Keratinocyte (primary cell): ENCODE measurements around the gene STK16. TPM values are rescaled to one million over a fixed set of nuclear protein-coding genes. Genes with fewer than 3 reads are reported as not detected.

Source experiments
- DNase-seq: peaks from one replicate; pipeline ENCODE4 v3.0.0-alpha.2; 2011; ENCODE audit warnings: low read depth, missing footprints, low spot score
- FAIRE-seq: peaks from 2 replicates; lab custom pipeline; 2011; peaks lifted over from hg19 to GRCh38; lab: Jason Lieb, UNC
- H2AFZ ChIP-seq: 2 replicates; pipeline ENCODE4 v1.6.0; 2012; ENCODE audit warnings: low read length, control low read depth, inconsistent platforms; ENCODE audit not compliant: control insufficient read depth
- H3K27ac ChIP-seq: 2 replicates; pipeline ENCODE4 v1.5.1; 2011; ENCODE audit warnings: low read length; ENCODE audit not compliant: control insufficient read depth, insufficient read depth
- H3K27me3 ChIP-seq: 3 replicates; pipeline ENCODE4 v1.6.0; 2011; ENCODE audit warnings: low read length; ENCODE audit not compliant: control insufficient read depth, insufficient read depth; ENCODE audit errors: extremely low read depth
- H3K36me3 ChIP-seq, 2 experiments: 2 replicates in 1 of 2; 3 replicates in 1 of 2; pipeline ENCODE4 v1.5.1; 2011; ENCODE audit warnings: low read length in 2 of 2, mild to moderate bottlenecking in 1 of 2; ENCODE audit not compliant: control insufficient read depth in 2 of 2, insufficient read depth in 2 of 2; ENCODE audit errors: extremely low read depth in 1 of 2
- H3K4me1 ChIP-seq: 3 replicates; pipeline ENCODE4 v1.5.1; 2011; ENCODE audit warnings: low read length; ENCODE audit not compliant: control insufficient read depth, insufficient read depth; ENCODE audit errors: extremely low read depth
- H3K4me2 ChIP-seq: 3 replicates; pipeline ENCODE4 v1.6.0; 2011; ENCODE audit warnings: low read depth, low read length; ENCODE audit not compliant: control insufficient read depth, insufficient read depth; ENCODE audit errors: extremely low read depth
- H3K4me3 ChIP-seq, 3 experiments: fragments of 200-600 bp in 1 of 3; sonication (generic) in 1 of 3; 2 replicates in 2 of 3; 3 replicates in 1 of 3; pipeline ENCODE4 v1.5.1; 2011 to 2016; ENCODE audit warnings: low read length in 3 of 3, mild to moderate bottlenecking in 3 of 3, control low read depth in 2 of 3, inconsistent platforms in 1 of 3, low read depth in 1 of 3, mixed read lengths in 1 of 3, mixed run types in 1 of 3, moderate library complexity in 1 of 3; ENCODE audit not compliant: control insufficient read depth in 2 of 3, insufficient read depth in 2 of 3; ENCODE audit errors: extremely low read depth in 1 of 3
- H3K79me2 ChIP-seq: 2 replicates; pipeline ENCODE4 v1.6.0; 2012; ENCODE audit warnings: low read length; ENCODE audit not compliant: control insufficient read depth, insufficient read depth
- H3K9ac ChIP-seq: 3 replicates; pipeline ENCODE4 v1.6.0; 2011; ENCODE audit warnings: low read length; ENCODE audit not compliant: control insufficient read depth, insufficient read depth; ENCODE audit errors: extremely low read depth
- H3K9me1 ChIP-seq: 3 replicates; pipeline ENCODE4 v1.6.0; 2011; ENCODE audit warnings: low read length; ENCODE audit not compliant: control insufficient read depth, insufficient read depth; ENCODE audit errors: extremely low read depth
- H3K9me3 ChIP-seq: 2 replicates; pipeline ENCODE4 v1.5.1; 2012; ENCODE audit warnings: low read depth, low read length; ENCODE audit not compliant: control insufficient read depth
- H4K20me1 ChIP-seq: 3 replicates; pipeline ENCODE4 v1.6.0; 2011; ENCODE audit warnings: low read length; ENCODE audit not compliant: control insufficient read depth, insufficient read depth; ENCODE audit errors: extremely low read depth
- CTCF ChIP-seq, 3 experiments: IDR thresholded peaks in 1 of 3; conservative IDR thresholded peaks in 1 of 3; optimal IDR thresholded peaks in 1 of 3; 2 replicates in 2 of 3; 3 replicates in 1 of 3; pipeline versions ENCODE3 to v1.5.1; 2011; ENCODE audit warnings: low read length in 3 of 3, mild to moderate bottlenecking in 3 of 3, moderate library complexity in 2 of 3, control low read depth in 1 of 3, inconsistent platforms in 1 of 3; ENCODE audit not compliant: insufficient read depth in 2 of 3; ENCODE audit errors: extremely low read depth in 1 of 3
- EZH2 ChIP-seq: IDR thresholded peaks from one replicate; pipeline ENCODE4 v1.6.1; 2012; ENCODE audit warnings: inconsistent platforms, mild to moderate bottlenecking, low read length, moderate library complexity
- dilution Hi-C: fragments of 300-500 bp; cut with MboI; formaldehyde crosslinking; loops from one replicate; pipeline ENCODE4 v1.7.0; 2020; ENCODE audit warnings: low sequenced_read_pairs; ENCODE audit not compliant: extremely low pct_ligation_motif_present
- polyA plus RNA-seq, 5 experiments: library from polyadenylated mRNA; depleted of rRNA in 3 of 5; stranded (reverse) in 3 of 5; stranded (forward) in 1 of 5; unstranded in 1 of 5; fragments of >200 nt; gene quantifications; 1 replicate in 1 of 5; 2 replicates in 3 of 5; 3 replicates in 1 of 5; pipeline versions ENCODE4 v1.2.1 to v1.2.3, GENCODE V29; 2011 to 2012; ENCODE audit warnings: missing spikeins in 2 of 5, low read depth in 1 of 5, low replicate concordance in 1 of 5

The STK16 gene
- polyA plus RNA-seq, 1 donor (not counting 4 experiments of a cell fraction or from before 2014, with no cell fraction given), result 35.8 TPM

- dilution Hi-C loops, result no loop called here
- Histone ChIP-seq H3K4me1 (peaks cover 13% of the 10 kb centered on the region), H3K9me3 (no peaks in the 10 kb centered on the region), H3K9ac (no peak overlapping the region), H3K36me3 (no peaks in the 10 kb centered on the region), H3K27ac (no peak overlapping the region), H3K79me2 (no peaks in the 10 kb centered on the region), H3K4me2 (no peak overlapping the region), H2AFZ (no peak overlapping the region), H4K20me1 (no peaks in the 10 kb centered on the region), H3K27me3 (no peaks in the 10 kb centered on the region), H3K4me3 (no peak overlapping the region), H3K9me1 (no peaks in the 10 kb centered on the region)
- FAIRE-seq, result no peak
- no peak for TF ChIP-seq CTCF (optimal IDR thresholded peaks at IDR 0.05 in 1 of 3, IDR thresholded peaks at IDR 0.05 in 1 of 3, conservative IDR thresholded peaks at IDR 0.05 in 1 of 3; ENCODE audit: extremely low read depth in 1 of 3, insufficient read depth in 2 of 3, low read length in 3 of 3)
- TF ChIP-seq EZH2, result no peak
- DNase-seq, result no peak
Observed at GRCh38 chr2:219266886-219267285, 21.6 kb downstream of the STK16 start.

GRCh38 chr2:219268294-219268693, 23.0 kb downstream of the STK16 start:
- H3K4me3 ChIP-seq, result no peak overlapping the region
- no peak overlapping the region for H2AFZ ChIP-seq
- DNase-seq (no peak), FAIRE-seq (no peak)
- no peaks in the 10 kb centered on the region for H4K20me1 ChIP-seq
- dilution Hi-C loops, result no loop called here
- no peaks in the 10 kb centered on the region for H3K79me2 ChIP-seq
- no peaks in the 10 kb centered on the region for H3K27me3 ChIP-seq
- TF ChIP-seq CTCF (optimal IDR thresholded peaks at IDR 0.05 in 1 of 3, IDR thresholded peaks at IDR 0.05 in 1 of 3, conservative IDR thresholded peaks at IDR 0.05 in 1 of 3; ENCODE audit: extremely low read depth in 1 of 3, insufficient read depth in 2 of 3, low read length in 3 of 3) (no peak), EZH2 (no peak)
- H3K4me1 ChIP-seq, result peaks cover 17% of the 10 kb centered on the region
- H3K27ac ChIP-seq, result no peak overlapping the region
- no peaks in the 10 kb centered on the region for H3K9me1 ChIP-seq
- H3K36me3 ChIP-seq, result no peaks in the 10 kb centered on the region
- no peaks in the 10 kb centered on the region for H3K9me3 ChIP-seq
- no peak overlapping the region for H3K9ac ChIP-seq
- H3K4me2 ChIP-seq, result no peak overlapping the region
